ENCODE measurements around the gene HSPB3.
A peak's percentile ranks its signal among the peaks of the same experiment; 100 is the strongest.
"Not testable (repeated sequence)": the region's sequence is repeated elsewhere in the genome, so short reads cannot be mapped to it uniquely, and the experiment has no call there.

Gene HSPB3

GRCh38 chr5:54457094-54457862 is 1.8 kb downstream of the HSPB3 start:
- peak; percentile 89 for FAIRE-seq

DNA sequence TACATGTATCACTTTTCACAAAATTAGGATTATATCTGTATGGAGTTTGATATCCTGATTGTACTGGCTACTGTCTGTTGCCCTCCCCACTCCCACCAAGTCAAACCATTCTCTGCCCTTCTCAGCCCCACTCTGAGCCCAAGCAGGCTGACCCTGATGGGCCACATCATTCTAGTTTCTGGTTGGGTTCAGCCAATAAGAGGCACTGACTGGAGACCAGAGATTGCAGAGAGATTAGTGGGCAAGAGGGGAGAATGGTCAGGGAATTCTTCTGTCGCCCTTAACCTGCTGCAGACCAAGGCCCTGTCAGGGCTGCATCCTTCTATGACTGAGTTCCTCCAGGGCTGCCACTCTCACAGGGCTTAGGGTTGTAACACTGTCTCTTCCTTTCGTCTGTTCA is 2.7 kb downstream of the HSPB3 start:
- FAIRE-seq, result no peak

- no peak for FAIRE-seq
Measured at GRCh38 chr5:54460181-54460919, 4.9 kb downstream of the HSPB3 start.

GRCh38 chr5:54462281-54462680 is 6.8 kb downstream of the HSPB3 start:
- FAIRE-seq, result no peak

GRCh38 chr5:54463713-54464112 is 8.2 kb downstream of the HSPB3 start:
- peak; percentile 76 for FAIRE-seq

DNA sequence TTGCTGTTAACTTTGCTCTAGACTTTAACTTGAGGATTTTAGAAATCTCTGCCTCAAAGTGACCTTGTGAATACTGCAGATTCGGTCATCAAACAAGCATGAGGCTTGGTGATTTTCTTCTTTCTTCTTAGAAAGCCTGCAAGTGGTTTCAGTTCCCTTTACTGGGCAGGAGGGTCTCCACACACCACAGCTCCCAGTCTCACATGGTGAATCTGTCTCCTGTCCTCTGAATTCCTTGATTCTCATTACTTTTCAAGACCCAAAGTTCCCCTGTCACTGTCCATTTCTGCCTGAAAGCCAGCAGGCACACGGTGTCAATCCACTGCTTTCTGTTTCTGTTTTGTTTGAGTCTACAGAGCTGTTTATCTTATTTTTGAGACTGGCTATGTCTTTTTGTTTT is 14.1 kb downstream of the HSPB3 start:
- no peak for FAIRE-seq

- FAIRE-seq, result peak; percentile 88
Measured at GRCh38 chr5:54470128-54470527, 14.6 kb downstream of the HSPB3 start.

GRCh38 chr5:54470677-54471076 is 15.2 kb downstream of the HSPB3 start:
- no peak for FAIRE-seq

DNA sequence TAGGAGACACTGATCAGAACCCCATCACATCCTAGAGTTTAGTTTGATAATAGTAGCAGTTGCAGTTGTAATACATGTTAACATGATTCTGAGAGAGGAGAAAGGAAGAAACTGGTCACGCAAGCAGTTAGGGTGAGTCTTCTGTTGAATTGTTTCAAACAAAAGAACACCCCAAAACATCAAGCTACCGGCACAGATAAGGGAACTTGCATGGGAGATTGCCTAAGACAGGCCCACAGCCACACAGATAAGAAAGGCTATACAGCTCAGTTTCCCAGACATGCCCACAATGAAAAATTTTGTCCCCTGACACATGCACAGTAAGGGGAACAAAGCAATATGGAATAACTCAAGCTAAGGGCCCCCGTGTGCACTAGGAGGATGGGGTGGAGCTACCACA is 15.9 kb downstream of the HSPB3 start:
- FAIRE-seq, result no peak

GRCh38 chr5:54476682-54477081 is 21.2 kb downstream of the HSPB3 start:
- no peak for FAIRE-seq

DNA sequence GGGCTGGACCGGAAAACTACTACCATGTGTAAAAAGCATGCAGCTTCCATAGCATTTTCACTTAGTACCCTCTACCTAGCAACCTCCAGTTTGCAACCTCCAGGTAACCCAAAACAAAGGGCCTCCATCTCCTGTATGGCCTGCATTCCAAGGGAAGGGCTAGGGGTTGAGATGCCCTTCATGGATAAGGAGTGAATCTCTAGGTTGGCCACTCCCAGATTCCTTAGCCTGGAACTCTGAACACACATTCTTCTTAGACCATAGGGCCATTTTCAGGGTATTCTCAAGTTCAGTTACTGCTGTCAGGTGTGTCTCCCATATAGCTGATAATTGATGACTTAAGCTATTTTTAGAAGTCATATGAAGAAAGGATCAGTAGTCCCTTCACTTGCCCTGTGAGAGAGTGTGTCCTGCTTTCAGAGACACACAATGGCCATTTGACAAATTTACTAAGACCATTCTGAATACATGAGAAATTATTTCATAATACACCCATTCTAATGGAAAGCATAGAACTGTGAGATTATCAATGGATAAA is 22.5 kb downstream of the HSPB3 start:
- FAIRE-seq, result no peak

- FAIRE-seq, result no peak
Measured at GRCh38 chr5:54480296-54480695, 24.8 kb downstream of the HSPB3 start.

DNA sequence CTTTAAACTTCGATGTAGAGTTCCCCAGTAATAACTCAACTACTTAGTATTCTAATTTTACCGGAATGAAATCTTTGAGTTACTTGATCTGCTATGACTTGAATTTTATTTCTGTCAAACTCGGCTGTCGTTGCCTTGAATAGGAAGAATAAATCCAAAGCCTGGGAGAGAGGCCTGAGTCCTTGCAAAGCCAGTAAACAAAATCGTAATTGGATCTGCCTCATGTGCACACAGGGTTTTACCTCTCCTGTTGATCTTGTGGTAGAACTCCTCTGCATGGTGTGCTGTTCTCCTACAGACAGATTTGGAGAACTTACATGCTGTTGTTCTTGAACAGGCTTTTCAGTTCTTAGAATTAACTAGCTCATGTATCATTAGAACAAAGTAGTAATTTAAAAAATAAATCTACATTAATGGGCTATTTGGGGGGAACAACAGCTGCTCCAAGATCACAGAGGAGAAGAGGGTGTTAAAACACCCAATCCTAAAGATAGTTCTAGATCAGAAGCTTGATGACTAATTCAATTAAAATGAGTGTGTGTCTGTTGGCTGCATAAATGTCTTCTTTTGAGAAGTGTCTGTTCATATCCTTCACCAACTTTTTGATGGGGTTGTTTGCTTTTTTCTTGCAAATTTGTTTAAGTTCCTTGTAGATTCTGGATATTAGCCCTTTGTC is 28.9 kb downstream of the HSPB3 start:
- no peak for FAIRE-seq

DNA sequence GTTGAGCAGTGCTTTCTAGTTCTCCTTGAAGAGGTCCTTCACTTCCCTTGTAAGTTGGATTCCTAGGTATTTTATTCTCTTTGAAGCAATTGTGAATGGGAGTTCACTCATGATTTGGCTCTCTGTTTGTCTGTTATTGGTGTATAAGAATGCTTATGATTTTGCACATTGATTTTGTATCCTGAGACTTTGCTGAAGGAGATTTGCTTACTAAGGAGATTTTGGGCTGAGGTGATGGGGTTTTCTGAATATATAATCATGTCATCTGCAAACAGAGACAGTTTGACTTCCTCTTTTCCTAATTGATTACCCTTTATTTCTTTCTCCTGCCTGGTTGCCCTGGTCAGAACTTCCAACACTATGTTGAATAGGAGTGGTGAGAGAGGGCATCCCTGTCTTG is 30.2 kb downstream of the HSPB3 start:
- FAIRE-seq, result not testable (repeated sequence)

DNA sequence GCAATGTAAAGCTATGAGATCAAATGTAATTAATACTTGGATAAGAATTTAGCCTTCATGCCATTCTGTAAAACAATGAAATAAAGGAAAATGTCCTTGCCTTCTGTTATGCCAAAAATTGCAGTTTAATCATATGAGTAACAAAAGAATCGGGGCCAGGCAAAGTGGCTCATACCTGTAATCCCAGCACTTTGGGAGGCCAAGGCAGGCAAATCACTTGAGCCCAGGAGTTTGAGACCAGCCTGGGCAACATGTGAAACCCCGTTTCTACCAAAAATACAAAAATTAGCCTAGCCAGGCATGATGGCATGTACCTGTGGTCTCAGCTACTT is 34.1 kb downstream of the HSPB3 start:
- FAIRE-seq, result not testable (repeated sequence)

DNA sequence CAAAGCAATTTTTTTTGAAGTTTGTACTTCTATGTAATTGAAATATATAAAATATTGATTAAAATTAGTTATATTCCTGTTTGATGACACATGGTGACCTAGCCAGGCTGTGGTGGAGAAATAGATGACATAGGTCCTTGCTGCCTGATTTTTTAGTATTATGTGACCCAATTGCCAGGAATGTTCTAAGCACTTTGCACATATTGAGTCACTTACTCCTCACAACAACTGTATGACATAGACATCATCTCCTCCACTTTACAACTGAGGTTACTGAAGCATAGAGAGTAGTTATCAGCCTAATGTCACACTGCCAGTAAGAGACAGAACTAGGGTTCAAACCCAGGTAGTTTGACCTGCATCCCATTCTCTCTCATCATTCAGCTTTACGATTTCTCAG is 35.8 kb downstream of the HSPB3 start:
- FAIRE-seq, result no peak

DNA sequence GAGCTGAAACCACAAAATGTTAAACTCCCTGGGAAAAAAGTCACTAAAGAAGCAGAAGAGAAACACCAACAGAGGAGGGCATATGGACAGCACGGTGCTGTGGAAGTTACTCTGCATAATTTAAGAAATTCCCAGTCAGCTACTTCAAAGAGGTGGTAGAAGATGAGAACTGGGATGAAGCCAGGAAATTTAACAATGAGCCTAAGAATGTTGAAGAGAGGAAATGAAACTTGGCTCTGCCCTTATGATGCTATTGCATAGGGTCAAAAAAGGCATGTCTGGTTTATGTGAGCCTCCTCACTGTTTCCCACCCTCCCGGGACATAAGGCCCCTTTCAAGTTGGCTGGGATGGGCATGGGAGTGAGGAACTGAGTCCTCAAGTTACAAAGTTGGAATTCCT is 36.7 kb downstream of the HSPB3 start:
- no peak for FAIRE-seq

DNA sequence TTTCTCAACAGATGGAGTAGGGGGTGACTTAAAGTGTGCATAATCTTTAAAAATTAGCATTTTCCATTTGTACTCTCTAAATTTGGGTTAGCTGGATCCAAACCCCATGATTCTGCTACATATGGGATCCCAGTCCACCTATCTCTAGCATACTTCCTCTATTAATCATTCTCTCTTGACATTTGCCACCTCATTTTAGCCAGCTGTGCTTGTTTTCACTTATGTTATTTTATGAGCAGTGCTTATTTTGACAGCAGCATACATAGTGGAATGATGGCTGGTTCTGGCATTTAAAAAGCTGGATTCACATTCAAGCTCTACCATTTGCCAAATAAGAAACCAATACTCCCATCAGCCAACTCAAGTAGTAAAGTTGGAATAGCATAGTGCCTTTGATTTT is 39.5 kb downstream of the HSPB3 start:
- no peak for FAIRE-seq
